Peyer's patch (tissue), 4 donors: ENCODE measurements around the gene EHMT2. TPM values are rescaled to one million over a fixed set of nuclear protein-coding genes. Genes with fewer than 3 reads are reported as not detected.

Source experiments
- DNase-seq, 3 donors: peaks; one replicate each; pipeline ENCODE4 v3.0.0-alpha.2; 2017 to 2019
- H3K27ac ChIP-seq, 4 donors: fragments of 200-600 bp; sonication (generic); one replicate each; pipeline ENCODE4 v1.5.1; 2016 to 2019
- H3K27me3 ChIP-seq, 2 donors: fragments of 200-600 bp; sonication (generic); one replicate each; pipeline ENCODE4 v1.5.1; 2019
- H3K36me3 ChIP-seq, 3 donors: fragments of 200-600 bp; sonication (generic); one replicate each; pipeline ENCODE4 v1.5.1; 2016 to 2019
- H3K4me1 ChIP-seq, 4 donors: fragments of 200-600 bp; sonication (generic); one replicate each; pipeline ENCODE4 v1.5.1; 2016 to 2019
- H3K4me3 ChIP-seq, 4 donors: fragments of 200-600 bp; sonication (generic); 1 replicate in 3 of 4; 2 replicates in 1 of 4; pipeline ENCODE4 v1.5.1; 2016 to 2019; ENCODE audit warnings: mild to moderate bottlenecking in 1 of 4
- H3K9me3 ChIP-seq, 4 donors: fragments of 200-600 bp; sonication (generic); one replicate each; pipeline ENCODE4 v1.5.1; 2016 to 2019; ENCODE audit warnings: mild to moderate bottlenecking in 1 of 4
- CTCF ChIP-seq, 6 experiments: fragments of 450-650 bp in 4 of 6; fragments of 200-600 bp in 2 of 6; sonication (generic) in 1 of 6; IDR thresholded peaks; one replicate each; pipeline ENCODE4 v1.5.1; 2017 to 2019; ENCODE audit warnings: antibody characterized with exemption in 6 of 6, mild to moderate bottlenecking in 3 of 6, moderate library complexity in 1 of 6
- POLR2A ChIP-seq, 2 donors: fragments of 450-650 bp; IDR thresholded peaks; one replicate each; pipeline ENCODE4 v1.5.1; 2017; ENCODE audit warnings: antibody characterized with exemption in 2 of 2, mild to moderate bottlenecking in 2 of 2, moderate library complexity in 2 of 2
- total RNA-seq, 4 donors: library from RNA; depleted of rRNA; stranded (reverse); fragments of >200 nt; gene quantifications; one replicate each; pipeline ENCODE4 v1.1.0, GENCODE V29; 2016

The EHMT2 gene
- total RNA-seq, 4 donors from 2014 or later, result 25.0 to 75.1 (median 50.6) TPM

- DNase-seq, result no peak
- peaks cover 0 to 43% (median 0%) of the 10 kb centered on the region in 3 donors for H3K36me3 ChIP-seq
- H3K27ac ChIP-seq, result peak overlapping the region; percentile 44 to 97 (median 95)
- peaks cover 7 to 41% (median 22%) of the 10 kb centered on the region in 4 donors for H3K4me1 ChIP-seq
- H3K9me3 ChIP-seq, result no peaks in the 10 kb centered on the region
- H3K27me3 ChIP-seq, result no peaks in the 10 kb centered on the region
- peak overlapping the region; percentile 29 to 97 (median 80) for H3K4me3 ChIP-seq
- TF ChIP-seq POLR2A (IDR thresholded peaks at IDR 0.05) (no peak), CTCF (IDR thresholded peaks at IDR 0.05) (no peak)
Observed at GRCh38 chr6:31836474-31837368, 60.8 kb downstream of the EHMT2 start.

- Histone ChIP-seq H3K4me1 (peaks cover 7 to 47% (median 22%) of the 10 kb centered on the region in 4 donors), H3K27ac (peak overlapping the region; percentile 44 to 97 (median 95)), H3K4me3 (peak overlapping the region; percentile 29 to 97 (median 80)), H3K9me3 (no peaks in the 10 kb centered on the region), H3K27me3 (no peaks in the 10 kb centered on the region), H3K36me3 (peaks cover 0 to 38% (median 0%) of the 10 kb centered on the region in 3 donors)
- TF ChIP-seq POLR2A (IDR thresholded peaks at IDR 0.05) (no peak), CTCF (IDR thresholded peaks at IDR 0.05) (no peak)
- no peak for DNase-seq
Observed at GRCh38 chr6:31836047-31836473, 61.4 kb downstream of the EHMT2 start.

- peak overlapping the region; percentile 76 to 97 (median 90) for H3K4me3 ChIP-seq
- DNase-seq, result peak; percentile 83 to 92 (median 90)
- H3K9me3 ChIP-seq, result no peaks in the 10 kb centered on the region
- peak; percentile 38 to 50 for TF ChIP-seq POLR2A (IDR thresholded peaks at IDR 0.05)
- no peak for TF ChIP-seq CTCF (IDR thresholded peaks at IDR 0.05)
- H3K4me1 ChIP-seq, result peaks cover 7 to 53% (median 22%) of the 10 kb centered on the region in 4 donors
- H3K27me3 ChIP-seq, result no peaks in the 10 kb centered on the region
- peaks cover 0 to 26% (median 0%) of the 10 kb centered on the region in 3 donors for H3K36me3 ChIP-seq
- peak overlapping the region; percentile 94 to 97 (median 96) for H3K27ac ChIP-seq
Observed at GRCh38 chr6:31834367-31835250, 62.9 kb downstream of the EHMT2 start.

GRCh38 chr6:31831350-31832215 is 65.9 kb downstream of the EHMT2 start:
- Histone ChIP-seq H3K9me3 (no peaks in the 10 kb centered on the region), H3K4me3 (peak overlapping the region in 2 of 4 donors; percentile 56 to 67), H3K4me1 (peaks cover 4 to 29% (median 11%) of the 10 kb centered on the region in 4 donors), H3K27ac (peak overlapping the region in 3 of 4 donors; percentile 86 to 97 (median 96)), H3K27me3 (no peaks in the 10 kb centered on the region), H3K36me3 (no peaks in the 10 kb centered on the region)
- DNase-seq, result no peak
- no peak for TF ChIP-seq CTCF (IDR thresholded peaks at IDR 0.05)
- TF ChIP-seq POLR2A (IDR thresholded peaks at IDR 0.05), result no peak
